Astrocyte of the cerebellum (primary cell): Measurements from ENCODE around the gene CAPN5.

ENCODE experiments used
- DNase-seq: peaks from one replicate; pipeline ENCODE4 v3.0.0-alpha.2; 2011; ENCODE audit warnings: low read depth
- H3K4me3 ChIP-seq: 2 replicates; pipeline ENCODE4 v1.5.1; 2011; ENCODE audit warnings: mild to moderate bottlenecking, low read depth, low read length, moderate library complexity
- in situ Hi-C: cut with HindIII; loops from 2 replicates; pipeline ENCODE4 v1.10.0; 2017; ENCODE audit warnings: low sequenced_read_pairs
- TF ChIP-seq, protein P1 (sequence below): IDR thresholded peaks from 2 replicates; pipeline ENCODE4 v1.5.1; 2012; ENCODE audit warnings: low read length, low read depth, moderate library complexity, mild to moderate bottlenecking; ENCODE audit errors: missing control alignments

CAPN5 gene

DNA sequence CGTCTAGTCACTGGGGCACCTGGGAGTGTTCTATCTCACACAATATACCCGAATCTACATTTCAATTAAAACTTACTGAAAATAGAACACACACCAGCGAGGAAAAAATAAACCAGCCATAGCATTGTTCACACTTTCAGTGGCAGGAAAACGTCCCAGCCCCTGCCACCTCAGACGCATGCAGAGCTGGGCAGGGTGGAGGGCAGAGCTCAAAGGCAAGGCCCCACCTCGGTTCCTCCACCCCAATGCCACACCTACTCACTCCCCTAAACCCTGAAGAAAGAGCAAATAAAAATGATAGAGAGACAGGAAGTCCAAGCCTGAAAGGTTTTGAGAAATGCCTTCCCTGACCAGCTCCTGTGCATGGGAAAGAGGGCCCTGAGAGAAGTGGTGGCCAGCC is 17.7 kb upstream of the CAPN5 start:
- DNase-seq, result no peak
- no peak overlapping the region for H3K4me3 ChIP-seq
- TF ChIP-seq, protein P1, sequence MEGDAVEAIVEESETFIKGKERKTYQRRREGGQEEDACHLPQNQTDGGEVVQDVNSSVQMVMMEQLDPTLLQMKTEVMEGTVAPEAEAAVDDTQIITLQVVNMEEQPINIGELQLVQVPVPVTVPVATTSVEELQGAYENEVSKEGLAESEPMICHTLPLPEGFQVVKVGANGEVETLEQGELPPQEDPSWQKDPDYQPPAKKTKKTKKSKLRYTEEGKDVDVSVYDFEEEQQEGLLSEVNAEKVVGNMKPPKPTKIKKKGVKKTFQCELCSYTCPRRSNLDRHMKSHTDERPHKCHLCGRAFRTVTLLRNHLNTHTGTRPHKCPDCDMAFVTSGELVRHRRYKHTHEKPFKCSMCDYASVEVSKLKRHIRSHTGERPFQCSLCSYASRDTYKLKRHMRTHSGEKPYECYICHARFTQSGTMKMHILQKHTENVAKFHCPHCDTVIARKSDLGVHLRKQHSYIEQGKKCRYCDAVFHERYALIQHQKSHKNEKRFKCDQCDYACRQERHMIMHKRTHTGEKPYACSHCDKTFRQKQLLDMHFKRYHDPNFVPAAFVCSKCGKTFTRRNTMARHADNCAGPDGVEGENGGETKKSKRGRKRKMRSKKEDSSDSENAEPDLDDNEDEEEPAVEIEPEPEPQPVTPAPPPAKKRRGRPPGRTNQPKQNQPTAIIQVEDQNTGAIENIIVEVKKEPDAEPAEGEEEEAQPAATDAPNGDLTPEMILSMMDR, result no peak
- in situ Hi-C loops, result no loop called here

DNA sequence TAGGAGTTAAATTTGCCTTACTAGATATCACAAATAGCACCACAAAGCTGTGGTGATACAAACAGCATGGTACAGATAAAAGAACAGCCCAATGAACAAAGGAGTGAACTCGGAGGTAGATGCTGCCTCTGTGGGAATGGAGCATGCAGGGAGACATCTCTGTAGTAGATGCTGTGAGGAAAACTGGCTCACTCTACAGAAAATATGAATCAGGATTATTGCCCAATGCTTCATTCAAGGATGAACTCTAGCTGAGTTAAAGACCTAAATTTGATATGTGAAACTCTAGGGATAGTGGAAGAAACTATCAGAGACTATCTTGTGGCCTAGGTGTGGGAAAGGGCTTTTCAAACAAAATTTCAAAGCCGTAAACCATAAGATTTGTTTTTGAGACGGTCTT is 15.3 kb upstream of the CAPN5 start:
- DNase-seq, result no peak
- H3K4me3 ChIP-seq, result no peak overlapping the region
- in situ Hi-C loops, result no loop called here
- TF ChIP-seq, protein P1, result no peak

DNA sequence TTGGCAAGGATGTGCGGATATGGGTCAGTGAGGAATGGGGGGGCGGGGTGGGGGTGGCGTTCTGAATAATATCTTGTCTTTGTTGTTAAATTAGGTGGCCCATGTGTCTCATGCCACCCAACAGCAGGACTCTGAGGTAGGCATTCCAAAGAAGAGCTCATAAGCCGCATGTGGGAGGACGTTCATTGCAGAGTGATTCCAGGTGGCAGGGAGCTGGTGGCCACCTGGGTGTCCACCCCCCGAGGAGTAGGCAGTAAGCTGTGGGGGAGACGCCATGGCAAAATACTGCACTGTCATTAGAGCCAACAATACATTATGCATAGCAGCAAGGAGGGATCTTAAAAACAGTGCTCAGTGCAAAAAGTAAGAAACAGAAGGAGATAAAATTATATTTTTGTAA is 14.3 kb upstream of the CAPN5 start:
- H3K4me3 ChIP-seq, result no peak overlapping the region
- TF ChIP-seq, protein P1, result no peak
- in situ Hi-C loops, result no loop called here
- no peak for DNase-seq

DNA sequence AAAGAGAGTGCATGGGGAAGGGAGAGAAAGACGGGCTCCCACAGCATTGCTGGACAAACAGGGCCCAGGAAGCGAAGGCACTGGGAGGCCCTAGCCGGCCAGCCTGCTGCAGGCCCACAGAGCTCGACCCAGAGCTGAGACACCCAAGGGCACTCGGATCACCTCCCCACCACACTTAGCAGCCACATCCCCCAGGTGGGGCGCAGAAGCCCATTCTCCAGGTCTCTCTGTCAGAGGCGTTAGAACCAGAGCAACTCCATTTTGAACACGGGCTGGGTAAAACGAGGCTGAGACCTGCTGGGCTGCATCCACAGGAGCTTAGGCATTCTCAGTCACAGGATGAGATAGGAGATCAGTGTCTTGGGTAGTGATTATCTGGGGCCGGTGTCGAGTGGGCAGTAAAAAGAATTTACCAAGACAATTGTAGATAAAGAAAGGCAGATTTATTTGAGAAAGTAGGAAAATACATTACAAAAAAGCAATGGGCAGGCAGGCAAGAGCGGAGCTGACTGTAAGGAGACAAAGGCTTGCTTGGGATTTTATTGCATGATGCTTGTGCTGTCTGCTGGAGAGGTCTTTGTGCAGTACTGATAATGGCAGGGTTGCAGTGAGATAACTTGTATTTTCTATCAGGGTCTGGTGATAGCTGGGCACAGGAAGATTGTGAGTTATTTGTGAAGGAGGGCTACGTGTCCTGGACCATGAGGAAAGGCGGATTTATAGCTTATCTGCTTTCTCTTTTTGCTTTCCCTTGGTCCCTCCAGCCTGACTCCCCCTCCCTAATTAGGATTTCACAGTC is 13.4 kb upstream of the CAPN5 start:
- TF ChIP-seq, protein P1, result no peak
- in situ Hi-C loops, result no loop called here
- H3K4me3 ChIP-seq, result no peak overlapping the region
- DNase-seq, result no peak

DNA sequence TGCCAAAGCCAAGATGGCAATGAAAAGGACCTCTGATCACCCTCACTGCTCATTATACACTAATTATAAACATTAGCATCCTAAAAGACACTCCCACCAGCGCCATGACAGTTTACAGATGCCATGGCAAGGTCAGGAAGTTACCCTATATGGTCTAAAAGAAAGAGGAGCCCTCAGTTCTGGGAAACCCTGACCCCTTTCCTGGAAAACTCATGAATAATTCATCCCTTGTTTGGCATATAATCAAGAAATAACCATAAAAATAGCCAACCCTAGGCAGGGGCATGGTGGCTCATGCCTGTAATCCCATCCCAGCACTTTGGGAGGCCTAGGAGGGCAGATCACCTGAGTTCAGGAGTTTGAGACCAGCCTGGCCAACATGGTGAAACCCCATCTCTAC is 12.7 kb upstream of the CAPN5 start:
- in situ Hi-C loops, result no loop called here
- no peak for DNase-seq
- TF ChIP-seq, protein P1, result no peak
- H3K4me3 ChIP-seq, result no peak overlapping the region

DNA sequence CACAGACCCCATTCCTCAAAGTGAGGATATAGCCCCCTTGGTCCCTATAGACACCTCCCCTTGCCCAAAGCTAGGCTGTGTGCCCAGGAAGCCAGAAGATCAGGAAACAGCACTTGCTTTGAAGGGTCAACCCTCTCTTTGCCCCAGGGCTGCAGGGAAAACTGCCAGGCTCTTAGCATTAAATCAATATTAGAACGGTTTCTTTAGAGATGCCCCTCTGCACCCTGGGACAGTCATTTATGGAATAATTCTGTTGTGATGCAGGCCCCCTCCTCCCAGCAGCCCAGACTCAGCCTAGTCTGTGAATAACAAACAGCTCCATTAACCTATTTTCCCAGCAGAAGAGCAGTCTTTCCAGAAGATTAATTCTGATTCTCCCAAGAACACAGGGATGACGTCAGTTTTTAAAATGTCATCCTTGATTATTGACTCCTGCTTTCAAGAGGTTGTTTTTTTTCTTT is 11.6 kb upstream of the CAPN5 start:
- TF ChIP-seq, protein P1, result no peak
- H3K4me3 ChIP-seq, result no peak overlapping the region
- DNase-seq, result no peak
- in situ Hi-C loops, result no loop called here
